HEK293T (cell line): ENCODE results near the gene VEZF1.

Experiments used
- CTCF ChIA-PET: fragments of 350-600 bp; formaldehyde crosslinking; extraction: SDS; loops from one replicate; lab custom pipeline; 2021; ENCODE audit warnings: antibody characterized with exemption, inconsistent platforms; lab: Yijun Ruan, JAX
- POLR2A ChIA-PET: fragments of 350-600 bp; formaldehyde crosslinking; extraction: SDS; loops from one replicate; lab custom pipeline; 2020; ENCODE audit warnings: antibody characterized with exemption, inconsistent platforms; lab: Yijun Ruan, JAX
- DNase-seq: peaks from one replicate; pipeline ENCODE4 v3.0.0; 2012; ENCODE audit warnings: mixed read lengths; ENCODE audit errors: extremely low spot score
- ARNT ChIP-seq: fragments of 450-650 bp; IDR thresholded peaks from 2 replicates; pipeline ENCODE4 v1.6.1; 2017; ENCODE audit warnings: mild to moderate bottlenecking
- BHLHE40 ChIP-seq: fragments of 450-650 bp; IDR thresholded peaks from 2 replicates; pipeline ENCODE4 v1.6.1; 2016; ENCODE audit warnings: mild to moderate bottlenecking, moderate library complexity, borderline replicate concordance
- CTBP1 ChIP-seq: fragments of 450-650 bp; IDR thresholded peaks from 2 replicates; pipeline ENCODE4 v1.6.1; 2016; ENCODE audit warnings: borderline replicate concordance
- ELF4 ChIP-seq: fragments of 450-650 bp; IDR thresholded peaks from 2 replicates; pipeline ENCODE4 v1.6.1; 2017; ENCODE audit warnings: antibody characterized with exemption
- FOXA1 ChIP-seq: fragments of 450-650 bp; IDR thresholded peaks from 2 replicates; pipeline ENCODE4 v1.6.1; 2016; ENCODE audit warnings: mild to moderate bottlenecking
- FOXK2 ChIP-seq: fragments of 450-650 bp; IDR thresholded peaks from 2 replicates; pipeline ENCODE4 v1.6.1; 2016; ENCODE audit warnings: mild to moderate bottlenecking
- FOXM1 ChIP-seq: fragments of 450-650 bp; IDR thresholded peaks from 2 replicates; pipeline ENCODE4 v1.6.1; 2017; ENCODE audit warnings: mild to moderate bottlenecking, borderline replicate concordance
- HDGF ChIP-seq: fragments of 450-650 bp; IDR thresholded peaks from 2 replicates; pipeline ENCODE4 v1.6.1; 2017; ENCODE audit warnings: antibody characterized with exemption, borderline replicate concordance
- L3MBTL2 ChIP-seq: fragments of 450-650 bp; conservative IDR thresholded peaks from 2 replicates; pipeline ENCODE4 v1.6.1; 2016; ENCODE audit warnings: mild to moderate bottlenecking
- LEF1 ChIP-seq: fragments of 450-650 bp; IDR thresholded peaks from 2 replicates; pipeline ENCODE4 v1.6.1; 2017; ENCODE audit warnings: mild to moderate bottlenecking, borderline replicate concordance
- NFRKB ChIP-seq: fragments of 450-650 bp; IDR thresholded peaks from 2 replicates; pipeline ENCODE4 v1.6.1; 2016; ENCODE audit warnings: mild to moderate bottlenecking, moderate library complexity
- PKNOX1 ChIP-seq: fragments of 450-650 bp; IDR thresholded peaks from 2 replicates; pipeline ENCODE4 v1.6.1; 2016
- SP1 ChIP-seq: fragments of 450-650 bp; IDR thresholded peaks from 2 replicates; pipeline ENCODE4 v1.6.1; 2017
- SUZ12 ChIP-seq: fragments of 450-650 bp; IDR thresholded peaks from 2 replicates; pipeline ENCODE4 v1.6.1; 2016; ENCODE audit warnings: mild to moderate bottlenecking
- TARDBP ChIP-seq: fragments of 450-650 bp; IDR thresholded peaks from 2 replicates; pipeline ENCODE4 v1.6.1; 2016
- ZNF384 ChIP-seq: fragments of 450-650 bp; IDR thresholded peaks from 2 replicates; pipeline ENCODE4 v1.6.1; 2016

The VEZF1 gene

GRCh38 chr17:57939797-57940196, 48.3 kb downstream of the VEZF1 start:
- TF ChIP-seq L3MBTL2 (no peak), BHLHE40 (no peak), LEF1 (no peak), SUZ12 (no peak), ZNF384 (no peak)
- DNase-seq, result no peak
- POLR2A ChIA-PET, result interaction anchor here (1.0 to 4.6 kb wide), 5 partner anchors 8 to 20 kb away, joined by 3 to 24 read pairs (median 5); partner anchors contain the start of gene CUEDC1
- CTCF ChIA-PET, result interaction anchor here (0.7 kb wide), 1 partner anchor 16 kb away, joined by 4 read pairs; no protein-coding TSS in a partner anchor

GRCh38 chr17:57938061-57938502, 50.0 kb downstream of the VEZF1 start:
- ChIA-PET CTCF (interaction anchor here (0.6 to 0.9 kb wide), 2 partner anchors 18 to 121 kb away, joined by 3 read pairs; partner anchors contain the start of gene CUEDC1), POLR2A (interaction anchor here (0.9 to 4.6 kb wide), 3 partner anchors 10 to 17 kb away, joined by 4 to 24 read pairs (median 8); partner anchors contain the start of gene CUEDC1)
- no peak for DNase-seq
- TF ChIP-seq HDGF (no peak), ARNT (no peak), SP1 (no peak), FOXM1 (no peak)

GRCh38 chr17:57937492-57937891, 50.6 kb downstream of the VEZF1 start:
- DNase-seq, result no peak
- CTCF ChIA-PET, result no interaction called here
- TF ChIP-seq ELF4, result no peak
- TF ChIP-seq SUZ12, result no peak
- TF ChIP-seq ARNT, result no peak
- POLR2A ChIA-PET, result interaction anchor here (4.6 kb wide), 1 partner anchor 18 kb away, joined by 24 read pairs; the partner anchor contains the start of gene CUEDC1

- no peak for DNase-seq
- CTCF ChIA-PET, result interaction anchor here (1.0 kb wide), 1 partner anchor 16 kb away, joined by 5 read pairs; no protein-coding TSS in a partner anchor
- TF ChIP-seq HDGF, result no peak
- no peak for TF ChIP-seq BHLHE40
- no peak for TF ChIP-seq L3MBTL2
- POLR2A ChIA-PET, result interaction anchor here (1.8 kb wide), 1 partner anchor 18 kb away, joined by 6 read pairs; no protein-coding TSS in a partner anchor
These were observed 51.9 kb downstream of the VEZF1 start for GRCh38 chr17:57935833-57936807.

- ChIA-PET CTCF (no interaction called here), POLR2A (interaction anchor here (1.1 kb wide), 1 partner anchor 75 kb away, joined by 4 read pairs; the partner anchor contains the start of gene SRSF1)
- TF ChIP-seq BHLHE40, result no peak
- TF ChIP-seq NFRKB, result no peak
- TF ChIP-seq SUZ12, result no peak
- TF ChIP-seq TARDBP, result no peak
- no peak for TF ChIP-seq LEF1
- no peak for TF ChIP-seq FOXM1
- TF ChIP-seq ELF4, result no peak
- no peak for TF ChIP-seq FOXK2
- no peak for TF ChIP-seq HDGF
- no peak for TF ChIP-seq ARNT
- no peak for TF ChIP-seq CTBP1
- no peak for TF ChIP-seq SP1
- TF ChIP-seq PKNOX1, result no peak
- TF ChIP-seq FOXA1, result no peak
- no peak for TF ChIP-seq L3MBTL2
- TF ChIP-seq ZNF384, result no peak
- DNase-seq, result no peak
These were observed 56.4 kb downstream of the VEZF1 start for GRCh38 chr17:57931488-57932137.

- DNase-seq, result no peak
- TF ChIP-seq FOXM1 (no peak), CTBP1 (no peak)
- CTCF ChIA-PET, result no interaction called here
- POLR2A ChIA-PET, result no interaction called here
These were observed 57.8 kb downstream of the VEZF1 start for GRCh38 chr17:57930239-57930638.

- TF ChIP-seq NFRKB, result no peak
- TF ChIP-seq FOXA1, result no peak
- no peak for TF ChIP-seq SUZ12
- no peak for TF ChIP-seq BHLHE40
- no peak for TF ChIP-seq SP1
- TF ChIP-seq LEF1, result no peak
- no peak for TF ChIP-seq PKNOX1
- no peak for TF ChIP-seq FOXK2
- TF ChIP-seq ZNF384, result no peak
- no peak for TF ChIP-seq TARDBP
- no peak for TF ChIP-seq ELF4
- no peak for DNase-seq
- POLR2A ChIA-PET, result no interaction called here
- CTCF ChIA-PET, result no interaction called here
These were observed 58.7 kb downstream of the VEZF1 start for GRCh38 chr17:57929386-57929785.
